Ecto neural progenitor cell (in vitro differentiated cells): ENCODE results near the gene AGRN.
"Not testable (repeated sequence)": the region's sequence is repeated elsewhere in the genome, so short reads cannot be mapped to it uniquely, and the experiment has no call there.

ENCODE experiments used
- DNase-seq: peaks from one replicate; pipeline ENCODE4 v3.0.0-alpha.2; 2018; ENCODE audit warnings: low spot score

Gene AGRN

GRCh38 chr1:1021010-1021919 is 1.3 kb downstream of the AGRN start:
- no peak for DNase-seq

- no peak for DNase-seq
These were observed 2.0 kb downstream of the AGRN start for GRCh38 chr1:1021920-1022259.

- DNase-seq, result no peak
These were observed 2.5 kb downstream of the AGRN start for GRCh38 chr1:1022302-1023009.

GRCh38 chr1:1023700-1024099 is 3.8 kb downstream of the AGRN start:
- no peak for DNase-seq

GRCh38 chr1:1024149-1024770 is 4.3 kb downstream of the AGRN start:
- no peak for DNase-seq

GRCh38 chr1:1024771-1025699 is 5.1 kb downstream of the AGRN start:
- DNase-seq, result no peak

- DNase-seq, result no peak
These were observed 5.8 kb downstream of the AGRN start for GRCh38 chr1:1025730-1026129.

- DNase-seq, result no peak
These were observed 6.9 kb downstream of the AGRN start for GRCh38 chr1:1026599-1027413.

- DNase-seq, result no peak
These were observed 7.9 kb downstream of the AGRN start for GRCh38 chr1:1027791-1028190.

- not testable (repeated sequence) for DNase-seq
These were observed 11.1 kb downstream of the AGRN start for GRCh38 chr1:1030867-1031658.

- DNase-seq, result no peak
These were observed 11.8 kb downstream of the AGRN start for GRCh38 chr1:1031659-1032235.

- DNase-seq, result peak; percentile 77
These were observed 12.5 kb downstream of the AGRN start for GRCh38 chr1:1032424-1032823.

GRCh38 chr1:1033009-1033587 is 13.2 kb downstream of the AGRN start:
- DNase-seq, result peak; percentile 97

- DNase-seq, result no peak
These were observed 14.0 kb downstream of the AGRN start for GRCh38 chr1:1033731-1034438.

- DNase-seq, result no peak
These were observed 14.5 kb downstream of the AGRN start for GRCh38 chr1:1034439-1034781.

- no peak for DNase-seq
These were observed 15.5 kb downstream of the AGRN start for GRCh38 chr1:1035291-1035943.

- no peak for DNase-seq
These were observed 17.7 kb downstream of the AGRN start for GRCh38 chr1:1037366-1038327.
